HL-60 (cell line): ENCODE results near the gene CES4A.
"Not testable (repeated sequence)": the region's sequence is repeated elsewhere in the genome, so short reads cannot be mapped to it uniquely, and the experiment has no call there.

Experiments
- DNase-seq, 2 experiments: peaks; one replicate each; pipeline ENCODE4 v3.0.0-alpha.2; 2010 to 2020; ENCODE audit warnings: low read depth in 1 of 2, low spot score in 1 of 2
- H3K27ac ChIP-seq: fragments of 250-450 bp; sonication (Bioruptor Pico); replicated peaks from 2 replicates; pipeline ENCODE4 v1.5.1; 2020; ENCODE audit warnings: mild to moderate bottlenecking, moderate library complexity
- H3K27me3 ChIP-seq: fragments of 250-450 bp; sonication (Bioruptor Pico); 2 replicates; pipeline ENCODE4 v1.5.1; 2021; ENCODE audit warnings: mild to moderate bottlenecking, moderate library complexity; ENCODE audit not compliant: insufficient read depth, poor library complexity, severe bottlenecking
- H3K4me3 ChIP-seq: replicated peaks from 2 replicates; pipeline ENCODE4 v1.5.1; 2011; ENCODE audit warnings: mild to moderate bottlenecking, control low read depth, low read length; ENCODE audit not compliant: insufficient read depth
- GABPA ChIP-seq: IDR thresholded peaks from 2 replicates; pipeline ENCODE4 v1.6.1; 2012; ENCODE audit warnings: low read depth
- POLR2AphosphoS5 ChIP-seq: IDR thresholded peaks from 2 replicates; pipeline ENCODE4 v1.6.1; 2012; ENCODE audit warnings: low read depth
- SPI1 ChIP-seq: IDR thresholded peaks from 2 replicates; pipeline ENCODE4 v1.6.1; 2012; ENCODE audit warnings: low read depth, mild to moderate bottlenecking, borderline replicate concordance
- TF ChIP-seq, protein P1 (sequence below): IDR thresholded peaks from one replicate; pipeline ENCODE4 v1.5.1; 2011; ENCODE audit warnings: low read length, control low read depth, inconsistent platforms; ENCODE audit not compliant: insufficient read depth
- TF ChIP-seq, protein P2 (sequence below): IDR thresholded peaks from 2 replicates; pipeline ENCODE4 v1.6.1; 2012; ENCODE audit warnings: low read depth; ENCODE audit not compliant: insufficient replicate concordance

The CES4A gene

DNA sequence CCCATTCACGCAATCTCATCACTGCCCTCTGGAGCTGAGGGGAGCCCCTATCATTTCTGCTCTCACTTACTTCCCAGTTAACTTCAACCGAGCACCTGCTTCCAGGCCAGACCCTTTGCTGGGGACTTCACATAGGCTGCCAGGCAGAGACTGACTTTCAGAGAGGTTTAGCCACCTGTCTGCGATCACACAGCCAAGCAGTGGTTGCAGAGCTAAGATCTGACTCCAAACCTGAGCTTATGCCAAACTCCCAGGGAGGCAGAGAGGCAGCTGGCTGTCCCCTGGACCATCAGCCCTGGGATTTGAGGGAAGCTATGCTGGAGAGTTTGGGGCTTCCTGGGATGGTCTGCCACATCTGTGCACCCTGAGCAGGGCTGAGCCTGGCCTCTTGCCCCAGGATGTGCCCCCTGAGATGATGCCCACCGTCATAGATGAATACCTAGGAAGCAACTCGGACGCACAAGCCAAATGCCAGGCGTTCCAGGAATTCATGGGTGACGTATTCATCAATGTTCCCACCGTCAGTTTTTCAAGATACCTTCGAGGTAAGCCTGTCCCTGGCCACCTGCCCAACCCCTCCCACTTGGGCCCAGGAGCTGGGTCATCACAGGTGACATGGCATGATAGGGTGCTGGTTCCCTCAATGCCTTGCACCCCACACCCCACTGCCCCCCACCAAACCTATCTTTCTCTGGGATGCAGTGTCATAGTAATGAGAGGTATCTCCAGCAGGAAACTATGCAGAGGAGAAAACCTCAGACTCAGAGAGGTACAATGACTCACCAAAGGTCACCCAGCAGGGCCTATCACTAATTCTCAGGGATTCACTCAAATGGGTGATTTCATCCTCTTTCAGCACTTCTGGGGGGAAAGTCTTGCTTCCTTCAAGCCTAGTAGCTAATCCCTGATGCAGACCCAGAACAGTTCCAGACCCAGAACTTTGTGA is 17.3 kb upstream of the CES4A start:
- no peak for DNase-seq
- Histone ChIP-seq H3K27me3 (no peaks in the 10 kb centered on the region), H3K27ac (no peak overlapping the region), H3K4me3 (no peak overlapping the region)
- TF ChIP-seq POLR2AphosphoS5 (no peak), GABPA (no peak), SPI1 (no peak)

DNA sequence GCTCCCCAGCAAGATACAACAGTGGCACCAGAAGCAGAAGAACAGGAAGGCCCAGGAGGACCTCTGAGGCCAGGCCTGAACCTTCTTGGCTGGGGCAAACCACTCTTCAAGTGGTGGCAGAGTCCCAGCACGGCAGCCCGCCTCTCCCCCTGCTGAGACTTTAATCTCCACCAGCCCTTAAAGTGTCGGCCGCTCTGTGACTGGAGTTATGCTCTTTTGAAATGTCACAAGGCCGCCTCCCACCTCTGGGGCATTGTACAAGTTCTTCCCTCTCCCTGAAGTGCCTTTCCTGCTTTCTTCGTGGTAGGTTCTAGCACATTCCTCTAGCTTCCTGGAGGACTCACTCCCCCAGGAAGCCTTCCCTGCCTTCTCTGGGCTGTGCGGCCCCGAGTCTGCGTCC is 15.4 kb upstream of the CES4A start:
- Histone ChIP-seq H3K27me3 (no peaks in the 10 kb centered on the region), H3K4me3 (no peak overlapping the region), H3K27ac (no peak overlapping the region)
- no peak for TF ChIP-seq SPI1
- TF ChIP-seq GABPA = no peak
- TF ChIP-seq, protein P1, sequence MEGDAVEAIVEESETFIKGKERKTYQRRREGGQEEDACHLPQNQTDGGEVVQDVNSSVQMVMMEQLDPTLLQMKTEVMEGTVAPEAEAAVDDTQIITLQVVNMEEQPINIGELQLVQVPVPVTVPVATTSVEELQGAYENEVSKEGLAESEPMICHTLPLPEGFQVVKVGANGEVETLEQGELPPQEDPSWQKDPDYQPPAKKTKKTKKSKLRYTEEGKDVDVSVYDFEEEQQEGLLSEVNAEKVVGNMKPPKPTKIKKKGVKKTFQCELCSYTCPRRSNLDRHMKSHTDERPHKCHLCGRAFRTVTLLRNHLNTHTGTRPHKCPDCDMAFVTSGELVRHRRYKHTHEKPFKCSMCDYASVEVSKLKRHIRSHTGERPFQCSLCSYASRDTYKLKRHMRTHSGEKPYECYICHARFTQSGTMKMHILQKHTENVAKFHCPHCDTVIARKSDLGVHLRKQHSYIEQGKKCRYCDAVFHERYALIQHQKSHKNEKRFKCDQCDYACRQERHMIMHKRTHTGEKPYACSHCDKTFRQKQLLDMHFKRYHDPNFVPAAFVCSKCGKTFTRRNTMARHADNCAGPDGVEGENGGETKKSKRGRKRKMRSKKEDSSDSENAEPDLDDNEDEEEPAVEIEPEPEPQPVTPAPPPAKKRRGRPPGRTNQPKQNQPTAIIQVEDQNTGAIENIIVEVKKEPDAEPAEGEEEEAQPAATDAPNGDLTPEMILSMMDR = no peak
- TF ChIP-seq POLR2AphosphoS5 = no peak
- TF ChIP-seq, protein P2, sequence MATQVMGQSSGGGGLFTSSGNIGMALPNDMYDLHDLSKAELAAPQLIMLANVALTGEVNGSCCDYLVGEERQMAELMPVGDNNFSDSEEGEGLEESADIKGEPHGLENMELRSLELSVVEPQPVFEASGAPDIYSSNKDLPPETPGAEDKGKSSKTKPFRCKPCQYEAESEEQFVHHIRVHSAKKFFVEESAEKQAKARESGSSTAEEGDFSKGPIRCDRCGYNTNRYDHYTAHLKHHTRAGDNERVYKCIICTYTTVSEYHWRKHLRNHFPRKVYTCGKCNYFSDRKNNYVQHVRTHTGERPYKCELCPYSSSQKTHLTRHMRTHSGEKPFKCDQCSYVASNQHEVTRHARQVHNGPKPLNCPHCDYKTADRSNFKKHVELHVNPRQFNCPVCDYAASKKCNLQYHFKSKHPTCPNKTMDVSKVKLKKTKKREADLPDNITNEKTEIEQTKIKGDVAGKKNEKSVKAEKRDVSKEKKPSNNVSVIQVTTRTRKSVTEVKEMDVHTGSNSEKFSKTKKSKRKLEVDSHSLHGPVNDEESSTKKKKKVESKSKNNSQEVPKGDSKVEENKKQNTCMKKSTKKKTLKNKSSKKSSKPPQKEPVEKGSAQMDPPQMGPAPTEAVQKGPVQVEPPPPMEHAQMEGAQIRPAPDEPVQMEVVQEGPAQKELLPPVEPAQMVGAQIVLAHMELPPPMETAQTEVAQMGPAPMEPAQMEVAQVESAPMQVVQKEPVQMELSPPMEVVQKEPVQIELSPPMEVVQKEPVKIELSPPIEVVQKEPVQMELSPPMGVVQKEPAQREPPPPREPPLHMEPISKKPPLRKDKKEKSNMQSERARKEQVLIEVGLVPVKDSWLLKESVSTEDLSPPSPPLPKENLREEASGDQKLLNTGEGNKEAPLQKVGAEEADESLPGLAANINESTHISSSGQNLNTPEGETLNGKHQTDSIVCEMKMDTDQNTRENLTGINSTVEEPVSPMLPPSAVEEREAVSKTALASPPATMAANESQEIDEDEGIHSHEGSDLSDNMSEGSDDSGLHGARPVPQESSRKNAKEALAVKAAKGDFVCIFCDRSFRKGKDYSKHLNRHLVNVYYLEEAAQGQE = no peak
- DNase-seq = no peak

DNA sequence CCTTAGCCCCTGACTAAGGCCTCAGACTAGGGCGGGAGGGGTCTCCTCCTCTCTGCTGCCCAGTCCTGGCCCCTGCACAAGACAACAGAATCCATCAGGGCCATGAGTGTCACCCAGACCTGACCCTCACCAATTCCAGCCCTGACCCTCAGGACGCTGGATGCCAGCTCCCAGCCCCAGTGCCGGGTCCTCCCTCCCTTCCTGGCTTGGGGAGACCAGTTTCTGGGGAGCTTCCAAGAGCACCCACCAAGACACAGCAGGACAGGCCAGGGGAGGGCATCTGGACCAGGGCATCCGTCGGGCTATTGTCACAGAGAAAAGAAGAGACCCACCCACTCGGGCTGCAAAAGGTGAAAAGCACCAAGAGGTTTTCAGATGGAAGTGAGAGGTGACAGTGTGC is 14.7 kb upstream of the CES4A start:
- no peak overlapping the region for H3K27ac ChIP-seq
- H3K4me3 ChIP-seq = no peak overlapping the region
- TF ChIP-seq POLR2AphosphoS5 (no peak), GABPA (no peak), SPI1 (no peak)
- TF ChIP-seq, protein P1 = no peak
- TF ChIP-seq, protein P2 = no peak
- DNase-seq = no peak
- H3K27me3 ChIP-seq = no peaks in the 10 kb centered on the region

DNA sequence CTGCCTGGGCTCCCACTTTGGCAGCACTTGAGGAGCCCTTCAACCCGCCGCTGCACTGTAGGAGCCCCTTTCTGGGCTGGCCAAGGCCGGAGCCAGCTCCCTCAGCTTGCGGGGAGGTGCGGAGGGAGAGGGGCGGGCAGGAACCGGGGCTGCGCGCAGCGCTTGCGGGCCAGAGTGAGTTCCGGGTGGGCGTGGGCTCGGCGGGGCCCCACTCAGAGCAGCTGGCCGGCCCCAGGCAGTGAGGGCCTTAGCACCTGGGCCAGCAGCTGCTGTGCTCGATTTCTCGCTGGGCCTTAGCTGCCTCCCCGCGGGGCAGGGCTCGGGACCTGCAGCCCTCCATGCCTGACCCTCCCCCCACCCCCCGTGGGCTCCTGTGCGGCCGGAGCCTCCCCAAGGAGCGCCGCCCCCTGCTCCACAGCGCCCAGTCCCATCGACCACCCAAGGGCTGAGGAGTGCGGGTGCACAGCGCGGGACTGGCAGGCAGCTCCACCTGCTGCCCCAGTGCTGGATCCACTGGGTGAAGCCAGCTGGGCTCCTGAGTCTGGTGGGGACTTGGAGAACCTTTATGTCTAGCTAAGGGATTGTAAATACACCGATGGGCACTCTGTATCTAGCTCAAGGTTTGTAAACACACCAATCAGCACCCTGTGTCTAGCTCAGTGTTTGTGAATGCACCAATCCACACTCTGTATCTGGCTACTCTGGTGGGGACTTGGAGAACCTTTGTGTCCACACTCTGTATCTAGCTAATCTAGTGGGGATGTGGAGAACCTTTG is 14.0 kb upstream of the CES4A start:
- H3K27ac ChIP-seq, H3K4me3 ChIP-seq, H3K27me3 ChIP-seq, DNase-seq: not testable (repeated sequence)

DNA sequence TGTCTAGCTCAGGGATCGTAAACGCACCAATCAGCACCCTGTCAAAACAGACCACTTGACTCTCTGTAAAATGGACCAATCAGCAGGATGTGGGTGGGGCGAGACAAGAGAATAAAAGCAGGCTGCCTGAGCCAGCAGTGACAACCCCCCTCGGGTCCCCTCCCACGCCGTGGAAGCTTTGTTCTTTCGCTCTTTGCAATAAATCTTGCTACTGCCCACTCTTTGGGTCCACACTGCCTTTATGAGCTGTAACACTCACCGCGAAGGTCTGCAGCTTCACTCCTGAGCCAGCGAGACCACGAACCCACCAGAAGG is 13.5 kb upstream of the CES4A start:
- H3K27me3 ChIP-seq, H3K27ac ChIP-seq, H3K4me3 ChIP-seq, DNase-seq: not testable (repeated sequence)
